BLaER1 treated with 17β-estradiol and CSF1 and Interleukin-3, amounts not matched to agents 10 nM and 100 nM (cell line): ENCODE results near the gene TMEM17.

Source experiments
- H3K27ac ChIP-seq, 11 experiments: shearing (Covaris generic); formaldehyde crosslinking; 2 replicates each; pipeline ENCODE4 v1.8.1; 2022
- H3K27me3 ChIP-seq, 11 experiments: shearing (Covaris generic); formaldehyde crosslinking; 2 replicates each; pipeline ENCODE4 v1.8.1; 2022
- H3K36me3 ChIP-seq, 11 experiments: shearing (Covaris generic); formaldehyde crosslinking; 2 replicates each; pipeline ENCODE4 v1.8.1; 2022
- H3K4me1 ChIP-seq, 10 experiments: shearing (Covaris generic); formaldehyde crosslinking; 2 replicates each; pipeline ENCODE4 v1.8.1; 2022
- H3K4me2 ChIP-seq, 11 experiments: shearing (Covaris generic); formaldehyde crosslinking; 2 replicates each; pipeline ENCODE4 v1.8.1; 2022
- H3K4me3 ChIP-seq, 10 experiments: shearing (Covaris generic); formaldehyde crosslinking; 2 replicates each; pipeline ENCODE4 v1.8.1; 2022
- H3K9ac ChIP-seq, 11 experiments: shearing (Covaris generic); formaldehyde crosslinking; 2 replicates each; pipeline ENCODE4 v1.8.1; 2022
- H3K9me3 ChIP-seq, 11 experiments: shearing (Covaris generic); formaldehyde crosslinking; replicated peaks in 1 of 11; 2 replicates each; pipeline ENCODE4 v1.8.1; 2022
- H4K20me1 ChIP-seq, 11 experiments: shearing (Covaris generic); formaldehyde crosslinking; 2 replicates each; pipeline ENCODE4 v1.8.1; 2022
- Cebpa-rat ChIP-seq, 11 experiments: shearing (Covaris generic); IDR thresholded peaks; 2 replicates each; pipeline ENCODE4 v1.8.1; 2022

TMEM17 gene

GRCh38 chr2:62498739-62499138, 7.3 kb downstream of the TMEM17 start:
- TF ChIP-seq Cebpa-rat (IDR thresholded peaks at IDR 0.05) = no peak
- Histone ChIP-seq H3K9ac (no peak overlapping the region), H3K27ac (no peak overlapping the region), H3K4me3 (no peak overlapping the region), H3K36me3 (no peaks in the 10 kb centered on the region), H3K9me3 (no peaks in the 10 kb centered on the region), H4K20me1 (no peaks in the 10 kb centered on the region), H3K4me2 (no peak overlapping the region), H3K27me3 (no peaks in the 10 kb centered on the region), H3K4me1 (peaks cover 0 to 17% (median 0%) of the 10 kb centered on the region in 10 experiments; a peak in 9 of 20 replicates)

GRCh38 chr2:62495761-62496160, 10.2 kb downstream of the TMEM17 start:
- no peaks in the 10 kb centered on the region for H3K36me3 ChIP-seq
- no peaks in the 10 kb centered on the region for H3K9me3 ChIP-seq
- H3K4me2 ChIP-seq = no peak overlapping the region
- no peaks in the 10 kb centered on the region for H3K27me3 ChIP-seq
- H3K27ac ChIP-seq = no peak overlapping the region
- H3K4me3 ChIP-seq = no peak overlapping the region
- H3K9ac ChIP-seq = no peak overlapping the region
- no peaks in the 10 kb centered on the region for H4K20me1 ChIP-seq
- H3K4me1 ChIP-seq = no peaks in the 10 kb centered on the region
- TF ChIP-seq Cebpa-rat (IDR thresholded peaks at IDR 0.05) = no peak

GRCh38 chr2:62492048-62492447, 13.9 kb downstream of the TMEM17 start:
- TF ChIP-seq Cebpa-rat (IDR thresholded peaks at IDR 0.05) = no peak
- no peaks in the 10 kb centered on the region for H3K4me1 ChIP-seq
- H3K27ac ChIP-seq = no peak overlapping the region
- H3K9me3 ChIP-seq = no peaks in the 10 kb centered on the region
- no peak overlapping the region for H3K4me2 ChIP-seq
- H3K4me3 ChIP-seq = no peak overlapping the region
- H3K27me3 ChIP-seq = no peaks in the 10 kb centered on the region
- no peaks in the 10 kb centered on the region for H3K36me3 ChIP-seq
- no peaks in the 10 kb centered on the region for H4K20me1 ChIP-seq
- no peak overlapping the region for H3K9ac ChIP-seq

- H3K4me3 ChIP-seq = no peak overlapping the region
- H3K4me2 ChIP-seq = no peak overlapping the region
- H3K27ac ChIP-seq = no peak overlapping the region
- H3K36me3 ChIP-seq = no peaks in the 10 kb centered on the region
- no peaks in the 10 kb centered on the region for H3K4me1 ChIP-seq
- no peaks in the 10 kb centered on the region for H3K27me3 ChIP-seq
- H4K20me1 ChIP-seq = no peaks in the 10 kb centered on the region
- no peaks in the 10 kb centered on the region for H3K9me3 ChIP-seq
- no peak overlapping the region for H3K9ac ChIP-seq
- no peak for TF ChIP-seq Cebpa-rat (IDR thresholded peaks at IDR 0.05)
These were observed 16.3 kb downstream of the TMEM17 start for GRCh38 chr2:62489702-62490101.

GRCh38 chr2:62489162-62489561, 16.8 kb downstream of the TMEM17 start:
- TF ChIP-seq Cebpa-rat (IDR thresholded peaks at IDR 0.05) = no peak
- no peak overlapping the region for H3K4me2 ChIP-seq
- H3K36me3 ChIP-seq = no peaks in the 10 kb centered on the region

GRCh38 chr2:62486439-62486765, 19.6 kb downstream of the TMEM17 start:
- no peak overlapping the region for H3K4me3 ChIP-seq
- TF ChIP-seq Cebpa-rat (IDR thresholded peaks at IDR 0.05) = no peak
- no peaks in the 10 kb centered on the region for H3K9me3 ChIP-seq
- no peak overlapping the region for H3K9ac ChIP-seq
- H4K20me1 ChIP-seq = no peaks in the 10 kb centered on the region
- no peaks in the 10 kb centered on the region for H3K4me1 ChIP-seq
- H3K4me2 ChIP-seq = no peak overlapping the region
- H3K36me3 ChIP-seq = no peaks in the 10 kb centered on the region
- no peak overlapping the region for H3K27ac ChIP-seq
- no peaks in the 10 kb centered on the region for H3K27me3 ChIP-seq

More at GRCh38 chr2:62489162-62489561, 16.8 kb downstream of the TMEM17 start:
- no peak overlapping the region for H3K27ac ChIP-seq
- H3K4me3 ChIP-seq = no peak overlapping the region
- H4K20me1 ChIP-seq = no peaks in the 10 kb centered on the region
- H3K4me1 ChIP-seq = no peaks in the 10 kb centered on the region
- H3K9me3 ChIP-seq = no peaks in the 10 kb centered on the region
- no peak overlapping the region for H3K9ac ChIP-seq
- no peaks in the 10 kb centered on the region for H3K27me3 ChIP-seq

- Histone ChIP-seq H3K4me2 (no peak overlapping the region), H3K4me1 (no peaks in the 10 kb centered on the region), H3K4me3 (no peak overlapping the region), H4K20me1 (no peaks in the 10 kb centered on the region), H3K27me3 (no peaks in the 10 kb centered on the region), H3K36me3 (no peaks in the 10 kb centered on the region), H3K27ac (no peak overlapping the region), H3K9ac (no peak overlapping the region), H3K9me3 (no peaks in the 10 kb centered on the region)
- no peak for TF ChIP-seq Cebpa-rat (IDR thresholded peaks at IDR 0.05)
These were observed 20.1 kb downstream of the TMEM17 start for GRCh38 chr2:62485761-62486438.

GRCh38 chr2:62482558-62483352, 23.2 kb downstream of the TMEM17 start:
- Histone ChIP-seq H3K9me3 (no peaks in the 10 kb centered on the region), H3K4me1 (peaks cover 6 to 9% (median 8%) of the 10 kb centered on the region in 10 experiments; a peak in 15 of 20 replicates), H3K36me3 (no peaks in the 10 kb centered on the region), H3K27me3 (no peaks in the 10 kb centered on the region), H3K4me3 (no peak overlapping the region), H3K27ac (no peak overlapping the region), H3K9ac (no peak overlapping the region), H4K20me1 (no peaks in the 10 kb centered on the region), H3K4me2 (no peak overlapping the region)
- no peak for TF ChIP-seq Cebpa-rat (IDR thresholded peaks at IDR 0.05)

- H3K36me3 ChIP-seq = no peaks in the 10 kb centered on the region
- no peak overlapping the region for H3K9ac ChIP-seq
- no peak overlapping the region for H3K4me3 ChIP-seq
- no peaks in the 10 kb centered on the region for H3K9me3 ChIP-seq
- no peak overlapping the region for H3K27ac ChIP-seq
- TF ChIP-seq Cebpa-rat (IDR thresholded peaks at IDR 0.05) = no peak
- no peak overlapping the region for H3K4me2 ChIP-seq
- H3K27me3 ChIP-seq = peaks cover 0 to 4% (median 0%) of the 10 kb centered on the region in 11 experiments; a peak in 1 of 22 replicates
- H3K4me1 ChIP-seq = peaks cover 12 to 25% (median 21%) of the 10 kb centered on the region in 10 experiments
- H4K20me1 ChIP-seq = no peaks in the 10 kb centered on the region
These were observed 26.1 kb downstream of the TMEM17 start for GRCh38 chr2:62479917-62480316.
